ENCODE results near the gene TP53AIP1.
"Not testable (repeated sequence)": the region's sequence is repeated elsewhere in the genome, so short reads cannot be mapped to it uniquely, and the experiment has no call there.

Gene TP53AIP1

DNA sequence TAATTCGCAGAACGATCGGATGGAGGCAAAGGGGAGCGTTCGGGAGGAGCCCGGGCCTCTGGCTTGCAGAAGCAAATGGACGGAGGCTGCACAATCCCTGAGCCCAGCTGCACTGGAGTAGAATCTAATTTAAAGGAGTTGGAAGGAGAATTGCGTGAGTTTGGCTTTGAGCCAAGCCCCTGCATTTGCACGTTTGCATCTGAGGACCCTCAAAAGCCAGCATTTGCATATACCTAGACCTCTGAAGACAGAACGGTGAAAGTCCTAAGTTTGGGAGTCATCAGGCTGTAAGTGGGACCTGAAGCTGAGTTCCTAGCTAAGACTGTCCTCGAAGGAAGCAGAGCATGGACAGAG, 15.6 kb downstream of the TP53AIP1 start:
- in situ Hi-C loops (cut with MboI; ENCODE audit: low sequenced_read_pairs): no loop called here

DNA sequence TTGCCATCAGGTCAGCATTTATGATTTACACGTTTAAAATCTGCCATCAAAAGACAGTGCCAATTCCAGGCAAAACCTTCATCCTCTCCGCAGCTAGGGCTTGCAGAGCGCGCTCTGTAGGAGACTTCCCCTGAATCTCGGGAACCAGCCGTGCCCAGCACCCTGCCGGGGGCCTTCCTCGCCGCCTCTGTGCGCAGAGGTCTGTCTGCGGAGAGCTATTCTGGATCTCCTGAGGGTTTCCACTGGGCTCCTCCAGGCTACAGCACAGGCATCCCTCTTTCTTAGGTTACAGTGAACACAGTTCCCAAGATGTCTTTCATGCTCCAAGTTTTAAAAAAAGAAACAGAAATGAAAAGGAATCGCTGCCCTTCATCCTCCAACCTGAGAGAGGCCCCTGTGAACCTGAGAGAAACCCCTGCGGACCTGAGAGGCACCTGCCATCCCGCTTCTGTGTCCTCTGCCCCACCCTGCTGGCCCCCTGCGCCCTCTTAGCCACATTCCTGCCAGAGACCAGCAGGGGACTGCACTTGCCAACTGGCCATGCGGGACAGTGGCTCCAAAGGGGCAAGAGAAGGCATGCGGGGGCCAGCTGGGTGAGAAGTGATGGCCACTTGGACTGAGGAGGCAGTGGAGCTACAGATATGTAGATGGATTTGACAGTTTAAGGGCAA, 16.1 kb downstream of the TP53AIP1 start:
- in situ Hi-C loops (cut with MboI; ENCODE audit: low sequenced_read_pairs): no loop called here

DNA sequence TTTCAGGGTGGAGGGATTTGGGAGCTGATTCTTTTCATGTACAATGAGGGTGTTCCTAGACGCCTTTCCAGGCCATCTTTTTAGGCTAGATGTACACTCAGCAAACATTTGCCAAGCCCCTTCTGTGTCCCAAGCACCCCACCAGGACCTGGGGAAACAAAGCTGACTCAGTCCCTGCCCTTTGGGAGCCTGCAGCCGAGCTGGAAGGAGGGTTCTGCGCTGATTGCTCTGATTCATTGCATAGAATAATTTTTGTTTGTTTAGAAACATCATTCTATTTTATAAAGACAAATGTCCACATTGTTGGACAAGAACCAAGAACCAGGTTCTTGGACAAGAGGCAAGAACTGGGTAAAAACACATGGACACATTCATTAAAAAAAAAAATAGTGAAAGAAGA, 16.7 kb downstream of the TP53AIP1 start:
- in situ Hi-C loops (cut with MboI; ENCODE audit: low sequenced_read_pairs): no loop called here

DNA sequence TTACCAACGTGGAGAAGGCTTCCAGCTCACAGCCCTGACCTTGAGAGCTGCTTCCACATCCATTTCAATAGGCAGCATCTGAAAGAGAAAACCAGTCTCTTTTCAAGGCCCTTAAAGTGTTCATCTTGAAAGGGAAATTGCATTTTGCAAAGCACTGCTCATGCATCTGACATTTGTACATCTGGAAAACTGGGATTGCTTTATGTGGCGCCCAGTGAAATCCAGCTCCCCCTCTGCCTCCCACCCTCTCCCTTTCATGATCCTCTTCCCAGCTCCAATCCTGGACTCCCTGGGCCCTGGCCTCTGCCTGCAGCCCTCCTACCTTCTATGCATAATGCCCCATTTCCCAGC, 17.4 kb downstream of the TP53AIP1 start:
- in situ Hi-C loops (cut with MboI; ENCODE audit: low sequenced_read_pairs): no loop called here

DNA sequence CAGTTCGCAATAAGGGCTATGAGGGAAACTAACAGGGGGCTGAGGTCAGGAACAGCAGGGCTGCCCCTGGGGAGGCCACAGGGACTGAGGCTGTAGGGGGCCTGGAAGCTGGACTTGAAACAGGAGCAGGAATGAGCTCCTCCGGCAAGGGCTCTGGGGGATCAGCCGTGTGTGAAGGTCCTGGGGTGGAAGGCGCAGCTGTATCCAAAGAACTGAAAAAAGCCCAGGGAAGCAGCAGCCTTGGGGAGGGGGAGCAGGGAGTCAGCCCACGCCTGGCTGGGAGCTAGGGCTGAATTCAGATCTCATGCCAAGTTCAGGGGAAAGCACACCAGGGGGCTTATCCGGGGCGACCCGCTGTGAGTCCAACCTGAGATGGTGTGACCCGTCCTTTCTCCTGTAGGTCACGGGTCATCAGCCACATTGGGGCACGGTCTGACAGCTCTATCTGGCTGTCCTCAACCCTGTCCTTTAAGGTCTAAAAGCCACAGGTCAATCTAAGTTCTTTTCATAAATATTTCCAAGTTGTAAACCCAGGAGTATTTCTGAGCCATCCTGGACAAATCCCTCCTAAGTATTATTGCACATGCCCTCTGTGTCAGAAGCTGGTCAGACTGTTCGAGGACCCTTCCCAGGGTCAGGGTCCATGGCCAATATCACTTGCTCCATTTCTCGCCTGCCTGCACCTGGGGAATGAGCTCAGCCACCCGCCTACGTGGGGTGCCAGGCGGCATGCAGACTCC, 18.0 kb downstream of the TP53AIP1 start:
- in situ Hi-C loops (cut with MboI; ENCODE audit: low sequenced_read_pairs): no loop called here

DNA sequence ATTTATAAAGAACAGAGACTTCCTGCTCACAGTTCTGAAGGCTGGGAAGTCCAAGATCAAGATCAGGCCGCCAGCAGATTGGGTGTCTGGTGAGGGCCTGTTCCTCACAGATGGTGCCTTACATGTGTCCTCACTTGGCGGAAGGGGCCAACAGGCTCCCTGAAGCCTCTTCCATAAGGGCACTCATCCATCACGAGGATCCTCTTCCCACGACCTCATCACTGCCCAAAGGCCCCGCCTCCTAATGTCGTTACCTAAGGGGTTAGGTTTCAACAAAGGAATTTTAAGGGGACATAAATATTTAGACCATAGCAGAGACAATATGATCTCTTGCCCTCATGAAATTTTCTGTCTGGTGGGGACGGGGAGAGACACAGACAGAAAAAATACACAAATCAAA, 18.6 kb downstream of the TP53AIP1 start:
- in situ Hi-C loops (cut with MboI; ENCODE audit: low sequenced_read_pairs): no loop called here

DNA sequence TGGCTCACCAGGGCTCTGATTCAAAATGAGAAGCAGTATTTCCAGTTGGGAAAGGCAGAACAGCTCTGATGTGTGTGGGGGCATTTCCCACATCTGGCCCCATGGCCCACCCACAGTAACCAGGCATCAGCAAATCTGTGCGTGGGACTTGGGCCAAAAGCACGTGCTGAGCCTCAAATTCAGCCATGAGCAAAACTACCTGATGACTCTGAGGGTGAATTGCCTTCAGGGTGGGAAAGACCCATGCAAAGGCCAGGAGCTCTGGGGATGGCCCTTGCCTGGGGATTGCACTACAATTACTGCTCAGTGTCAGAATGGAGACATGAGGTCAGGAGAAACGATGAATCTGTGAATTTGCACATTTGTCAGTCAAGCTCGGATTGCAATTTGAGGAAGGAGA, 20.9 kb downstream of the TP53AIP1 start:
- in situ Hi-C loops (cut with MboI; ENCODE audit: low sequenced_read_pairs): no loop called here

DNA sequence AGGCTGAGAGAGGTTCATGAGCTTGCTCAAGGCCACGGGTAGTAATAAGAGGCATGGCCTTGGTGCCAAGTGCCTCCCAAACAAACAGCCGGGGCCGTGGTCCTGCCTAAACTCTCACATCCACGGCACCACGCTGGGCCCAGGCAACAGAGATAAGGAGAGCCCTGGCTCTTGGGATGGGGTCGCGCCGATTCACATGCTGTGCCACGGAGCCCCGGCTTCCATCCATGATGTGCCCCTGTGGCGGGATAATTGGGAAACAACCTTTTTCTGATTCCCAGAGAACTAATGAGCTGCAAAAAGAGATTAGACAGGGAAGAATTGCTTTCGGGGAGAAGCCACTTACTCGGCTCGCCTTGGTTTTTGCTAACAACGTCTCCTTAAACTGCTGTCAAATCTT, 22.0 kb downstream of the TP53AIP1 start:
- in situ Hi-C loops (cut with MboI; ENCODE audit: low sequenced_read_pairs): no loop called here

DNA sequence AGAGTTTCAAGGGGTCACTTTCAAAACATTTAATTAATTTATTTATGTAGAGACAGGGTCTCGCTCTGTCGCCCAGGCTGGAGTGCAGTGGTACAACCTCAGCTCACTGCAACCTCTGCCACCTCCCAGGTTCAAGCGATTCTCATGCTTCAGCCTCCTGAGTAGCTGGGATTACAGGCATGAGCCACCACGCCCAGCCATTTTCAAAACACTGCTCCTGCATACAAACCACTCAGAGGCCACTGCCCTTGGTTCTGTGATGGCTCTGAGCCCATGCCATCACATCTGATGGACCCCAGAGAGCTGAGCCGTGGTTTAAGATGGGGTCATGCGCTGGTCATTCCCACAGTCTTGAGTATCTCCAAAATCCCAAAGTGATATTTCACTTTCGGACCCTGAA, 23.0 kb downstream of the TP53AIP1 start:
- in situ Hi-C loops (cut with MboI; ENCODE audit: low sequenced_read_pairs): not testable (repeated sequence)

DNA sequence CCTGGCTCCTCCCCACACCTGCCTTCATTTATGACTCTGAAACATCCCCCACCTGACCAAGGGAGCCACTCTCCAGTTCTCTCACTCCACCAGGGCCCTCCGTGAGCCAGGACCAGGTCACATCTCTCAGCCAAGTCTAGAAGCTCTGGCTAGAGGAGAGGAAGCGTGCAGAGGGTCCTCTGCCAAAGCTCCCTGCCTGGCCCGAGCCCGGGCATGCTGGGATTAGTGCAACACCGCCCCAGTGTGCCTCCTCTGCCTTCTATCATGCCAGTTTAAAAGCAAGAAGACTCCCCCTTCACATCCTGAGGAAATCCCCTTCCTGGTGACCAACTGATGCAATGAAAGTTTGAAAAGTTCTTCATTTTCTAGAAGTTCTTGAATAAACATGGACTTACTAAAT, 23.5 kb downstream of the TP53AIP1 start:
- in situ Hi-C loops (cut with MboI; ENCODE audit: low sequenced_read_pairs): no loop called here

DNA sequence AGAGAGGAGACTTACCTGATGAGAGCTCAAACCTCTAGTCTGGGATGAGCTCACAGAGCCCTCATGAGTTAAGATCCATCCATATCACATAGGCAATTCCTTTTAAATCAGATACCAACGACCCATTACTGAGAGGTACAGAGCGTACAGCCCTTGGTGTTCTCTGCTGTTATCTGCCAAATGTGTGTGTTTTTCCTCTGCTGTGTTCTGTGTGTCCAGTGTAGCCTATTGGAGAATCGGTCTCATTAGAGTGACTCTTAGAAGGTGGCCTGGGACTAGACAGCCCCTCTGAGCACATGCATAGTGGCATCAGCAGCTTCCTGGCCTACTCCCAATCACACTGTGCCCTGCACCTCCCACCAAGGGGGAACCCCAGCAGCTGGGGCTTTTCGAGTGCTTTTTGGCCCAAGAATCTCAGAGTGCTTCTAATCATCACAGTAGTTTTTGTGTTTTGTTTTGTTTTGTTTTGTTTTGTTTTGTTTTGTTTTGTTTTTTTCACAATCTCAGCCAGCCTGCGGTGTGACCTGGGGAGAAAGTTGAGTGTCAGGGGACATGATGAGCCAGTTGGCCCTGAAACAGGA, 25.4 kb downstream of the TP53AIP1 start:
- in situ Hi-C loops (cut with MboI; ENCODE audit: low sequenced_read_pairs): no loop called here

DNA sequence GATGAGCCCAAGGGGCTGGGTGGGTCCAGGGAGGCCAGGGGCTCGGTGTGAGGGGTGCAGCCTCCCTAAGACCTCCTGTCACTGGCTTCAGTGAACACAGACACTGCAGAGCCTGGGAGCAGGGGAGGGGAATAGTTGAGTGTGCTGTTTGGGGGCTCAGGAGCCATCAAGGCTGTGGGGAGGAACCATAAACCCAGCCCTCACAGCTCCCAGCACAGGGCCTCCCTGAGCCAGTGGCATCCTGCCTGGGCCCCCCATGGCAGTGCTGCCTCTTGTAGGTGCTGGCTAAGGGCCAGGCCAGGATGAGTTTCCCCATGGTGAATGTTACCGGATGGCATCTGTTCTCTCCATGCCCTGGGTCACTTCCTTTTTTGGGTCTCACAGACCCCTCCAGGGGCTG, 26.0 kb downstream of the TP53AIP1 start:
- in situ Hi-C loops (cut with MboI; ENCODE audit: low sequenced_read_pairs): no loop called here

DNA sequence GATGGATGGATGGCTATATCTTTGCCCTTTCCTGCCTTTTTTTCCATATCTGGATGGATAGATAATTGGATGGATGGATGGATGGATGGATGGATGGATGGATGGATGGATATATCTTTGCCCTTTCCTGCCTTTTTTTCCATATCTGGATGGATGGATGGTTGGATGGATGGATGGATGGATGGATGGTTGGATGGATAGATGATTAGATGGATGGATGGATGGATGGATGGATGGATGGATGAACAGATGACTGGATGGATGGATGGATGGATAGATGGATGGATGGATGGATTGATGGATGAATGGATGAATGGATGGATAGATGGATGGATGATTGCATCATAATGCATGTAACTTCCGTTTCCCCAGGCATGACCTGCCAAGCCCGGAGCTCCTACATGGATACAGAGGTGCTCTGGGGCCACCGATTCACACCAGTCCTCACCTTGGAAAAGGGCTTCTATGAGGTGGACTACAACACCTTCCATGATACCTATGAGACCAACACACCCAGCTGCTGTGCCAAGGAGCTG, 26.6 kb downstream of the TP53AIP1 start:
- in situ Hi-C loops (cut with MboI; ENCODE audit: low sequenced_read_pairs): no loop called here

DNA sequence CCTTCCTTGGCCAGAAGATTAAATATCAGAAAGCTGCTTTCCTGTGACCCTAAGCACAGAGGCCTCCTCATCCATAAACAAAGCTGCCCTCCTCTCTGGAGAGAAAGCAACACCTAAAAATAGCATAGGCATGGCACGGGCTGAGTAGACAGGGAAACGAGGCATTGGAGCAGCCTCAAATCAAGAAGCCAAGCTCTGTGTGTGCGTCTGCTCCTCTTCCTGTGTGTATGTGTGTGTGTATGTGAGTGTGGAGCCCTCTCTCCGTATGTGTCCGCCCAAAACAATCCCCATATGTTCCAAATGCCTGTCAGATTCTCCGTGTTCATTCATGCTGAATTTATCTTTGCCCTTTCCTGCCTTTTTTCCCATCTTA, 27.5 kb downstream of the TP53AIP1 start:
- in situ Hi-C loops (cut with MboI; ENCODE audit: low sequenced_read_pairs): no loop called here

DNA sequence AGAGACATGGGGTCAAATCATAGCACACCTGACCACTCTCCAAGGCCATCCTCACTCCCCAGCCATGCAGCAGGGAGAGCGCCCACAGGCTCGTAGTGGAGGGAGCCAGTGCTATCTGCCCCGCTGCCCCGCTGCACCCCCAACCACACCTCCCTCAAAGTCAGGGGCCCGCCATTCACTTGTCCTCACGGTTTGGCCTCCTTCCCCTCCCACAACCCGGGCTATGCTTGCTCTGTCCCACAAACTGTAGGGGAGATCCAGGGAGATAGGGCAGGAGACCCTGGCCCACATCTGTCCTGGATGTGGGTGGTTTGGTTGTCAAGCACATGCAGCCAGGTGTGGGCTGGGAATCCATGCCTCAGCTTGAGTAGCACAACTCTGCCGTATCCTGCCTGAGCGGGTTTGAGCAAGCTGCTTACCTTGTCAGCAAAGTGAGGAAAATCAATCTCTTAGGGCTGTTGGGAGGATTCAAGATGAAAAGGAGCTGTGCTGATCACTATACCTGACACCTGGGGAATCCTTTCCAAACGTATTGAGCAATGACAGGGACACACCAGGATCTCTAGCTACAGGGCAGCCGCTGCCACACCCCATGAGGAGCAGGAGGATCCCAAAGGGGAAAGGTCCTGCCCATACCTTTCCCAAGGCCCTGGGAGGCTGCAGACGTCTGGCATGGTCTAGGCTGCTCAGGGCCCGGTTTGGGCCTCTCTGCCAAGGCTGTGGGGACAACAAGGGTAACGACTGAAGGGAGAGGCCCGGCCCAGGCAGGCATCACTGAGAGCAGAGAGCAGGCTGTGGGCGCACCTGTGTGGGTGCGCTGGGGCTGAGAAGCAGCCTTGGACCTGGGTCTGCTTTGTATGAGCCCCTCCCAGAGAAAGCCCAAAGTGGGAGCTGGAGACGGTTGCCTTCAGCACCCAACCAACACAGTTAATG, 28.2 kb downstream of the TP53AIP1 start:
- in situ Hi-C loops (cut with MboI; ENCODE audit: low sequenced_read_pairs): no loop called here

DNA sequence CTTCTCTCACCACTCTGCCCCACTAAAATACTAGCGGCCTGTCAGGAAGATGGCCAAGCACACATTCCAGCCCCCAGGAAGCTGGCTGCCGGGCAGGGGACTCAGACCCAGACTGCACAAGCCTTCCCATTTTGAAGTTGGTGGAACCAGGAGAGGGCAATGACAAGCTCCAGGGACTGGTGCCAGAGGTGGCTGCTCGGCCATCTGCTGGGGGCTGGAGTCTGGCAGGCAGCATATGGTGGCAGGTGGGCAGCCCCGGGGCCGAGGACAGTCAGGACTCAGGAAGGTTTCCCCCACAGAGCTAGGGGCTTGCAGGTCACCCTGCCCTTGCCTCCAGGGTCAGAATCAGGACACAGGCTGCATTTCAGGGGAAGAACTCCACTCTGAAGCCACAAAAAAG, 28.9 kb downstream of the TP53AIP1 start:
- in situ Hi-C loops (cut with MboI; ENCODE audit: low sequenced_read_pairs): no loop called here

DNA sequence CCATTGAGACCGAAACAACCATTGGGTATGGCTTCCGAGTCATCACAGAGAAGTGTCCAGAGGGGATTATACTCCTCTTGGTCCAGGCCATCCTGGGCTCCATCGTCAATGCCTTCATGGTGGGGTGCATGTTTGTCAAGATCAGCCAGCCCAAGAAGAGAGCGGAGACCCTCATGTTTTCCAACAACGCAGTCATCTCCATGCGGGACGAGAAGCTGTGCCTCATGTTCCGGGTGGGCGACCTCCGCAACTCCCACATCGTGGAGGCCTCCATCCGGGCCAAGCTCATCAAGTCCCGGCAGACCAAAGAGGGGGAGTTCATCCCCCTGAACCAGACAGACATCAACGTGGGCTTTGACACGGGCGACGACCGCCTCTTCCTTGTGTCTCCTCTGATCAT, 31.0 kb downstream of the TP53AIP1 start:
- in situ Hi-C loops (cut with MboI; ENCODE audit: low sequenced_read_pairs): no loop called here

DNA sequence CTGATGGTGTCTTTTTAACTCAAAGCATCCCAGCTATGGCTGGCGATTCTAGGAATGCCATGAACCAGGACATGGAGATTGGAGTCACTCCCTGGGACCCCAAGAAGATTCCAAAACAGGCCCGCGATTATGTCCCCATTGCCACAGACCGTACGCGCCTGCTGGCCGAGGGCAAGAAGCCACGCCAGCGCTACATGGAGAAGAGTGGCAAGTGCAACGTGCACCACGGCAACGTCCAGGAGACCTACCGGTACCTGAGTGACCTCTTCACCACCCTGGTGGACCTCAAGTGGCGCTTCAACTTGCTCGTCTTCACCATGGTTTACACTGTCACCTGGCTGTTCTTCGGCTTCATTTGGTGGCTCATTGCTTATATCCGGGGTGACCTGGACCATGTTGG, 31.4 kb downstream of the TP53AIP1 start:
- in situ Hi-C loops (cut with MboI; ENCODE audit: low sequenced_read_pairs): no loop called here

DNA sequence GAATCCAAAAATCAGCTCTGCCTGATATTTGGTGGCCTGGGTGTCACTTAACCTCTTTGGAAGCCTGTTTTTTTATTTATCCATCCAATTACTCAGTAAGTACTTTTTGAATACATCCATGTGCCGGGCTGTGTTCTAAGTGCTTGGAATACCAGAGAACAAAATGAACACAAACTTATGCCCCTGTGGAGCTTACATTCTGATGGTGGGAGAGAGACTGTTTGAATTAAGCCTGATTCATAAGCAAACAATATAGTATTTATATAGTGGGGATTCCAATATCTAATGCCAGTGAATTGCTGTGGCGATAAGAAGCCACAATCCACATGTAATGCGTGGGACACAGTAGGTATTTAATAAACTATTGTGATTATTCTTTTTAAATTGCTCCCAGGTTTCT, 32.1 kb downstream of the TP53AIP1 start:
- in situ Hi-C loops (cut with MboI; ENCODE audit: low sequenced_read_pairs): no loop called here

DNA sequence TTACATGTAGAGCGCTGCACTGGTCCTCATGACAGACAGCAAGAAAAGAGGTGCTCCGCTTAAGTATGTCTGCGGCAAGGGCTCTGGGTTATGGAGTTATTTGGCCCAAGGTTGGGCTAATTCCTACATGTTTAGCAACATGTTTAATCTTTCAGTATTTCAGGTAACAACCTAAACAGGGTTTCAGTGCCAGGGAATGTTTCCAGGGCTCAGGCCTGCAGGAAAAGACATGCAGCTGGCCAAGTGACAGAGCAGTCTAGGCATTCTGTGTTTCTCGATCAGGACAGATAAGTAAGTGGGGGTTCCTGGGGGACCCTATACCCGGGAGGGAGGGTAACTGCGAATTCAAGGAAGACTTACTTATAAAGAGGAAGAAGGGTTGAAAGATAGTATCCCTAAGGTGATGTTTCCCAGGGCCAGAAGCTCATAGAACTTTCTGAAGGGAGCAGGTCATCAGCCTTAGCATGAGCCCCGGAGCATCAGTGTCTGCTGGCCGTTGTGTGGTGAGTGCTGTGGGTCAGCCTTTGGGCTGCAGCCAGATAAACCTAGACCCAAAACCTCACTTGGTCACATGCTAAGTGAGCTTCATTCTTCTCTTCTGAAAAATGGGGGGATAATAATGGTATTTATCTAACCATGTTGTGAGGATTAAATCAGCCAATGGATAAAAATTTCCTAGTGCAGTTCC, 33.1 kb downstream of the TP53AIP1 start:
- in situ Hi-C loops (cut with MboI; ENCODE audit: low sequenced_read_pairs): no loop called here
